GM18505 (cell line): ENCODE measurements around the gene PDE7B.
"Not testable (repeated sequence)": the region's sequence is repeated elsewhere in the genome, so short reads cannot be mapped to it uniquely, and the experiment has no call there.

Experiments
- ATAC-seq: cut with Tn5 transposase; IDR thresholded peaks from one replicate; pipeline ENCODE4 v1.9.1; 2021; ENCODE audit not compliant: unreplicated experiment
- POLR2A ChIP-seq: IDR thresholded peaks from 4 replicates; pipeline ENCODE4 v1.6.1; 2011; ENCODE audit warnings: borderline replicate concordance; ENCODE audit not compliant: insufficient read depth, insufficient read length; ENCODE audit errors: extremely low read depth

The PDE7B gene

DNA sequence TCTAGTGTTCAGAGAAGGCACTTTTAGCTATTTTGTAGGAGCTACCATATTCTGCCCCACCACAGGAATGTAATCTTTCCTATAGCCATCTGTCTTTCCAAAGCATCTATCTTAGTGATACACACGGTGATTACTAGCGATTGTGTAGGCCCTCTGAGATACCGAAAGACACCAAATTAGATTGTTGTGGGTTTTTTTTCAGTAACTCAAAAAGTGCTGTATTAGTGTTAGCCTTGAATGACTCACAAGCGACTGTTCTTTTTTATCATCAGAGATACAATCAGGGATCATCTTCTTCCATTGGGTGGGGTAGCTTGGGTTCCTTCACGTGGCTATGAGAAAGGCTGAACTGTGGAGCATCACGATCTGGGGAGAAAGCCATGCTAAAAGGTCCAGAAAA lies 238.4 kb downstream of the PDE7B start:
- ATAC-seq, result no peak
- TF ChIP-seq POLR2A, result no peak

- TF ChIP-seq POLR2A, result no peak
- no peak for ATAC-seq
These were observed 239.4 kb downstream of the PDE7B start for GRCh38 chr6:136090929-136091328.

DNA sequence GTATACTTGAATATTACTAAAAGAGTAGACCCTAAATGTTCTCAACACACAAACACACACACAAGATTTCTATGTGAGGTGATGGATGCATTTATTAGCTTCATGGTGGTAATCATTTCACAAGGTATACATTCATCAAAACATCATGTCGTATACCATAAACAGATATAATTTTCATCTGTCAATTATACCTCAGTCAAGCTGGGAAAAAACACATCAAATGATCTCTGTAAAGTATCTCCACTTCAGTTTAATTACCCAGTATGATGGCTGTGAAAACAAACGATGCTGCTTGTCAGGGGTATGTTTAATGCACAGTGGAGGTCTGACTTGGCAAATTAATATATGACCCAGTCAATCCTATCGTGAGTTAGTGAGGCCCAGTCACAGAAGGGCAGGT lies 241.4 kb downstream of the PDE7B start:
- no peak for ATAC-seq

GRCh38 chr6:136093835-136094234 lies 242.3 kb downstream of the PDE7B start:
- TF ChIP-seq POLR2A, result no peak
- ATAC-seq, result no peak

More for the DNA sequence above, 241.4 kb downstream of the PDE7B start:
- TF ChIP-seq POLR2A, result no peak

DNA sequence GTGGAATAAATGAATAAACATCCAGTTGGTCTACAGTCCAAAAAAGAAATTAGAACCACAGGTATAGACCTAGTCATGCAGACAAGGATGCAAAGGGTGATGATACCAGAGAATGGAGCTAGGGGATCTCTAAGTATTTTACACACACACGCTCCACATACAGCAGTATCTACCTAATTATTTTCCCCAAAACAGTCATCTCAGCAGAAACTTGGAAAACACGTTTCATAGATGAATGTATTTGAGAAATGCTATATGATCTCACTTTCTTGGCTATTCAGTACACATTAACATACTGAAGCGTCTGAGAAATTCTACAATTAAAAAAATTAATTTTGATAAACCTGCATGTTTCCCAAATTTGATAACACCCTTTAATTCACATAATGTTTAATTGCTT lies 243.3 kb downstream of the PDE7B start:
- no peak for ATAC-seq
- TF ChIP-seq POLR2A, result no peak

- ATAC-seq, result no peak
- no peak for TF ChIP-seq POLR2A
These were observed 244.5 kb downstream of the PDE7B start for GRCh38 chr6:136095986-136096385.

DNA sequence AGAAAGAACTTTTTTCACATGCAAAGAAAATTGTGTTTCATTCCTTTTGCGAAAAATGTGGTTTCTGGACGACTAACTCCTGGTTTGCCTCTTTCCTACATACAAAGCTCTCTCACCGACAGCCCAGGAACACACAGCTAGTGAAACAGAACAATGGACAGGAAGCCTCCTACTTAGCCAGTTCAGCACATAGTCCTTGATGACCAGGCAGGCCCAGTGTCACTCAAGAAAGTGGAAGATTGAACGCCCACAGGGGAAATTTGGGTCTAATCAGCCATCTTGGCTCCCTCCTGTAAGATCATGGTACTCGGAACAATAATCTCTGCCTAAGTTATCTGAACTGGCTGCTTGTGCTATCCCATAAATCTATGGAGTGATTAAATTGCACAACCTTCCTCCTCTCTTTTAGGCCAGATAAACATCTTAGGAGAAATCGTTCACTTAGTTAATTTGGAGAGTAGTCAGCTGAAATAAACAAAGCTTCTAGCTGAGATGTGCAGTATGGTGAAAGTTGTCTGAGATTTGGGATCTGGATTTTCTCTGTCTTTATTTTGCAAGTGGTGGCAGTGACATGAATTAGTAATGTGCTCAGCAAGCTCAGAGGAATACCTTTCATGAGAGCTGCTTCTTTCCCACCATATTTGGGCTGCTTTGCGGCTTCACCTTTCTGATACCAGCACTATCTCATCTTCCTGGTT lies 251.6 kb downstream of the PDE7B start:
- ATAC-seq, result no peak
- no peak for TF ChIP-seq POLR2A

GRCh38 chr6:136103763-136104311 lies 252.3 kb downstream of the PDE7B start:
- ATAC-seq, result no peak

GRCh38 chr6:136104556-136104955 lies 253.1 kb downstream of the PDE7B start:
- TF ChIP-seq POLR2A, result no peak
- no peak for ATAC-seq

More at GRCh38 chr6:136103763-136104311, 252.3 kb downstream of the PDE7B start:
- TF ChIP-seq POLR2A, result no peak

DNA sequence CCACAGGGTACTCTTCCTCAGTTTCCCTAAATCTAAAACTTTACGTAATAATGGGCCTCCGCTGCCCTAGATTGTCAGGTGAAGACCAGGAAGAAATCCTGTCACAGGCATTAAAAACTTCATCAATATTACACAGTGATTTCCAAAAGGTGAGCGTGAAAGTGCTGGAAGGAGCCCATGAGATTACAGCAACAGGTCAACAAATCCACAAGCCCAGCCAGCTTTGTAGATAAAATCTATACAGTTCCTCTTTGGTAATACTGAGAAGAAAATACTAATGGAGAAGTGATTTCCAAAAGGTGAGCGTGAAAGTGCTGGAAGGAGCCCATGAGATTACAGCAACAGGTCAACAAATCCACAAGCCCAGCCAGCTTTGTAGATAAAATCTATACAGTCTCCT lies 254.3 kb downstream of the PDE7B start:
- ATAC-seq, result not testable (repeated sequence)

DNA sequence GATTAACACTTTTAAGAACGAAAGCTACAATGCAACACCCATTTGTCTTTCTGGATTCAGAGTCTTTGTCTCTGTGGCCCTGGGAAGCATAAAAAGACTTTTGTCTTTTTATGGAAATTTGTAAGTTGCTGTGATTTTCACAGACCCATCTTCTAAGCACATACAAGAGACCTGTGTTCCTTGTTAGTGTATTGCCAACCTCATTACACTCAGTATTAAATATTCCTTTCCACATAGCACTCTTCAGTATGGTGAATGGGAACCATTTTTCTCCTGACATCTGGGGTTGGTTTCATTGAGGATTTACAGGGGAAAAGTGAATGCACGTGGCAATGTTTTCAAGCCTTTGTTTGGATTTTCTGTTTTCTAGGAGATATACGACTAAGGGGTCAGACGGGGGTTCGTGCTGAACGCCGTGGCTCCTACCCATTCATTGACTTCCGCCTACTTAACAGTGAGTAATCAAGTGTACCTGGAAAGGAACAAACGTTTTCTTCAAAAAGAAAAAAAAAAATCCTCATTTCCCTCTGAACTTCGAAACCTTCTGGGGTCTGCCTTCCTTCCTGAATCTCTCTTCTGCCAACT lies 257.0 kb downstream of the PDE7B start:
- ATAC-seq, result no peak
- no peak for TF ChIP-seq POLR2A

GRCh38 chr6:136111831-136112230 lies 260.3 kb downstream of the PDE7B start:
- ATAC-seq, result no peak
- TF ChIP-seq POLR2A, result no peak

GRCh38 chr6:136112262-136112661 lies 260.8 kb downstream of the PDE7B start:
- ATAC-seq, result no peak
- no peak for TF ChIP-seq POLR2A

GRCh38 chr6:136113736-136114173 lies 262.3 kb downstream of the PDE7B start:
- no peak for TF ChIP-seq POLR2A
- ATAC-seq, result no peak
